ENCODE results near the gene CACNG3.
"Not testable (repeated sequence)": the region's sequence is repeated elsewhere in the genome, so short reads cannot be mapped to it uniquely, and the experiment has no call there.

The CACNG3 gene

DNA sequence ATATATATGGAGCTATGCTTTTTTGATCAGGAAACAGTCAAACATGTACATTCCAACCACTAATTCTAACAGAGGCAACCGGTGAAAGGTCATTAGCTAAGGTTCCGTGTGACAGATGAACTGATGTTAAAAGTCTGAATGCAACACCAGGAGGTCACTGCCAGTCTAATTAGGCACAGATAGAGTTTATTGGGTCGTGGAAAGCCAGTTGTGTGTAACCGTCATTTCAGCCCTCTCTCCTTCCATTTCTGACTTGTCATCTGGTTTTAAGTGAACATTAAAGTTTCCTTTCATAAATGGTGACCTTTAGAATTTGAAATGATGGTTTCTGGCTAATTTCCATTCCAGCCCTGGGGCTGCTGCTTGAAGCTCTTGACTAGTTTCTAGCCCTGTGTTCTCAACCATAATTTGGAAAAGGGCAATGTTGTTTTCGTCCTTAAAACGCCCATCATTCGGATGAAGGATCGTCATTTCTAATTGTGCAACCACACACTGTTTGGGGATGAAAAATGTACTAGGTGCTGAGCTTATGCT lies 23.9 kb downstream of the CACNG3 start:
- no peak for DNase-seq (ENCODE audit: low spot score)

DNA sequence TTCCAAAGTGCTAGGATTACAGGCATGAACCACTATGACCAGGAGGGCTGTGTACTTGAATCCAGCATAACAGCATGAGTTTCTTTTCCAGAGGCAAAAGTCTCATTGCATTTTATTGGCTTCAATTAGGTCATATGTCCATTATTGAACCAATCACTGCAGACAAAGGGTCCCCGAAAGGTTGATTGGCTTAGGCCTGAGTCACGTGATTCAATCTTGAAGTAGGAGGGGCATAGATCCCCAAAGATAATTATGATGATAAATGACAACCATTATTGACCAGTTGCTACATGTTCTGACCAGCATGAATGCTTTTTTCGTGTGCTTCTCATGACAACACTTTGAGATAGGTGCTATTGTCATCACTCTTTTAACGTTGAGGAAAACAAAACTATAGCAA lies 25.3 kb downstream of the CACNG3 start:
- DNase-seq (ENCODE audit: low spot score), result no peak

DNA sequence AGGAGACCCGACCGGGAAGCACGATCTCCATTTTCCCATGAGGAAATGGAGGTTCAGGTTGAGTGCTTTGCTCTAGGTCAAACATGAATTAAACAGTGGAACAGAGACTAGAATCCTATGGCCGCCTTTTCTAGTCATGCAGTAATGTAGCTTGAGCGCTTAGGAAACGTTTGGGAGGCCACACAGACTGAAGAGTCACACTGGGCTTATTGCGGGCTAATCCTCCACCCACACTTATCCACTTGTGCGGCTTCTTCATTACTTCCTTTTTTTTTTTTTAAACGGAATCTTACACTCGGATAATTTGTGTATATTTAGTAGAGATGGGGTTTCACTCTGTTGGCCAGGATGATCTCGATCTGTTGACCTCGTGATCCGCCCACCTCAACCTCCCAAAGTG lies 26.0 kb downstream of the CACNG3 start:
- no peak for DNase-seq (ENCODE audit: low spot score)

DNA sequence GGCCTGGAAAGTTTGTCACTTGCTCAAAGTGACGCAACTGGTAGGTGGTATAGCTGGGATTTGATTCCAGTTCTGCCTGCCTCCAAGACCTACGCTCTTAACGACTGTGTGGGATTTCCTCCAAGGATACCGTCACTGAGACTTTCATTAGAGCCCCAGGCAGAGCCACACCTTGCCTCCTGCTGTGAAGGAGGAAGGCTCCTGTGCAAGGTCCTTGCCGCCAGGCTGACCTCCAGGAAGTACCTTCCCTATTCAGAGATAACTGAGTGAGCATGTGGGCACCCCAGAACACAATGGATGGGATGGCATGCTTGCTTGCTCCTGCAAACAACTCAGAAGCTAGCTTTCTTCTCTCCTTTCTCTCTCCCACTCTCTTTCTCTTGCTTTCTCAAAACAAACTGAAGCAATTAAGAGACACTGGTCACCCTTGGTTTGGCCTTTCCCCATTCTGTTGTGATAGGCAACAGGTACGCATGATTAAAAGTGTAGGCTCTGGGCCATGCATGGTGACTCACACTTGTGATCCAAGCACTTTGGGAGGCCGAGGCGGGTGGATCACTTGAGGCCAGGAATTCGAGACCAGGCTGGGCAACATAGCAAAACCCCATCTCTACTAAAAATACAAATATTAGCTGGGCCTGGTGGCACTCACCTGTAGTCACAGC lies 30.7 kb downstream of the CACNG3 start:
- no peak for DNase-seq (ENCODE audit: low spot score)

DNA sequence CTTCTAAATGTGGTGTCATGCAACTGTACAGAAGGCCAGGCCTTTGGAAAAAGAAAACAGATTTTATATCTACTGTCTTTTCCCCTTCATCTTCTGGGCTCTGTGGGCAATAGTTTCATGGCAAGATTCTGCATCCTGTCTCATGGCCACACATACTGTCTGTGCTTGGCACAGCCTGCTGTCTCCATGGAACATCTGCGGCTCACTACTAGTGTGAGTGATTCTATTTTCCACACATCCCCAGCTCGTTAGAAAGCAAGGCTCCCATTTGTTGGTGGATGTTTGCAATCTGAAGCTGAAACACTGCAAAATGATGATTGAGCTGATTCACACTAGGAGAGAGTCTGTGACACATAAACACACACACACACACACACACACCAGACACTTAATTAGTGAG lies 32.4 kb downstream of the CACNG3 start:
- DNase-seq (ENCODE audit: low spot score), result no peak

DNA sequence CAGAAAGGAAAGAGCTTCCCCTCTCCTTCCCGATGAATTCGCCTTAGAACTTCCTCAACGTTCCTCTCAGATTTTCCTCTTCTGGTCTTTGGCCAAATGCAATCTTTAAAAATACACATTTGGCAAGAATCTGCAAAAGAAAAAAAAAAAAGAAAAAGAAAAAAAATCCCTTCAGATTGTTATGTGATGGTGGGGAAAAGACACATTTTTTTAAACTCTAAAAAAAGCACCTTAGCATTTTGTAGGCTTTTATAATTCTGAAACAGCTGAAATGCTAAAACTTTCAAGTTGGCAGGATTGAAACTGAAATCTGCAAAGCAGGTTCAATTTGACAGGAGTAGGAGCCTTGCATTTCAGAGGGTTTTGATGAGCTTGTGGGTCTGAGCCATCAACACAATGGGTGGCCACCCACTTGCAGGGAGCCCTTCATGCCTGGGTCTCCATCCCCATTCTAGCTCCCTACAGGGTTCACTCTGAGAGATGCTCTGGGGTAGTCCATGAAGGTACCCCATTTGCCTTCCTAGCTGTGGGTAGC lies 33.1 kb downstream of the CACNG3 start:
- no peak for DNase-seq (ENCODE audit: low spot score)

DNA sequence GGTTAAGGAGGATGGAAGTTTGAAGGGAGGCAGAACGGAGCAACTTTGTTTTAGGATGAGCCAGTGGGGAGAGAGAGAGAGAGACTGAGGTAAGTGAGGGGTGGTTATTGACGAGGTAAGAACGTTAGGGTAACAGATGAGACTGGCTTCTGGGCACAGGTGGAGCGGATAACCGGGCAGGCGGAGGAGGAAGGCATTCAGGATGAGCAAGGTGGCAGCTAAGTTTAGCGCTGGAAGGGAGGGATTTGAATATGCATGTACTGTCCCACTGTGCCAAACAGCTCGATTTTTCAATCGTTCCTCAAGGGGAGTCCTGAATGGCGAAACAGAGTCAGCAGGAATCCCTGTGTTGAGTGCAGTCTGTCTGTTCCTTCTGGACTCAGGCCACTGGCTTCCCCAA lies 35.8 kb downstream of the CACNG3 start:
- no peak for DNase-seq (ENCODE audit: low spot score)

DNA sequence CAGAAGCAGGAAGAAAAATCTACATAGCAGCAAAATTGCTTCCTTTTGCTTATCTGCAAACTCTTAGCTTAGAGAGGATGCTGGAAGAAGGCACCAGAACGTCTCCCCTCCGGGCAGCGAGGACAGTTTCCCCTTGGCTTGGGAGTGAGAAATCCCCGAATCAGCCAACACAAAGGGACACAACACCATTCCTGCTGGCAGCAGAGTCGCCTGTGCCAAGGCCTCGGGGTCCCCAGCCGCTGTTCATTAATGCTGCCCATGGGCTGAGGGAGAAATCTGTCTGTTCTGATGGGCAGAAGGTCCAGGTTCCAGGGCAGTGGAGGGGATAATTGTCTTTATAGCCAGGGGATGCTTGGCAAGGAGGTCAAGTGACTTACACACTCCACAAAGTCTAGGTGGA lies 38.0 kb downstream of the CACNG3 start:
- DNase-seq (ENCODE audit: low spot score), result no peak

DNA sequence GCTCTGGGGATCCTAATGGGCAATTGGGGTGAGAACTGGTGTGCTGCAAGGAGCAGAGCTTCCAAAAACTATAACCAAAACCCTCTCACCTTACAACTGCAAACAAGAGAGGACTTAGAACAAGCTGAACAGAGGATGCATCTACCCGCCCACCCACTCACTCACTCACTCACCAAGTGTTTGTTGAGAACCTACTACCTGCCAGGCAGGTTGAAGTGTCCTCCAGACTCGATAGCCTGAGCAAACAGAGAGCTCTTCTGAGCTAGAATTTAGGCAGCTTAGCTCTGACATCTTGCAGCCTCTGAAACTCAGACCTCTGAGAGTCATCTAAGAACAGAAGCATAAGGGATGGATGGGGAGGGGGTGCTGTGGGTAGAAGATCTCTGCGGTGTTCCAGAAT lies 41.2 kb downstream of the CACNG3 start:
- DNase-seq (ENCODE audit: low spot score), result no peak

DNA sequence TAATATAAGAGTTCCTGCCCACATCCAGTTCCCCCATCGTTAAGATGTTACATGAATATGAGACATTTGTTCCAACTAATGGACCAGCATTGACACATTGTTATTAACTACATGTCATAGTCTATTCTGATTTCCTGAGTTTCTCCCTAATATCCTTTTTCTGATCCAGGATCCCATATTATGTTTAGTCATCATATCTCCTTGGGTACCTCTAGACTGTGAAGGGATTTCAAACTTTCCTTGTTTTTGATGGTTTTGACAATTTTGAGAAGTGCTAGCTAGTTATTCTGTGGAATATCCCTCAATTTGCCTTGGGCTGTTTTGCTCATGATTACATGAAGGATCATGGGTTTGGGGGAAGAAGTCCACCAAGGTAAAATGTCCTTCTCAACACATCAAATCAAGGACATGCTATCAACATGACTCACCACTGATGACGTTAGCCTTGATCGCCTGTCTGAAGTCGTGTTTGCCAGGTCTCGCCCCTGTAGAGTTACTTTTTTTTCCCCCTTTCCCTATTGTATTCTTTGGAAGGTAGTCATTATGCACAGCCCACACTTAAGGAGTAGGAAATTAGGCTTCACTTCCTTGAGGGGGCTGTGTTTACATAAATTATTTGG lies 42.5 kb downstream of the CACNG3 start:
- no peak for DNase-seq (ENCODE audit: low spot score)

DNA sequence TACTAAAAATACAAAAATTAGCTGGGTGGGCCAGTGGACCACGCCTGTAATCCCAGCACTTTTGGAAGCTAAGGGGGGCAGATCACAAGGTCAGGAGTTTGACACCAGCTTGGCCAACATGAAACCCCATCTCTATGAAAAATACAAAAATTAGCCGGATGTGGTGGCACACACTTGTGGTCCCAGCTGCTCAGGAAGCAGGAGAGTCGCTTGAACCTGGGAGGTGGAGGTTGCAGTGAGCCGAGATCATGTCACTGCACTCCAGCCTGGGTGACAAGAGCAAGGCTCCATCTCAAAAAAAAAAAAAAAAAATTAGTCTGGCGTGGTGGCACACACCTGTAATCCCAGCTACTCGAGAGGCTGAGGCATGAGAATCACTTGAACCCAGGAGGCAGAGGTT lies 44.6 kb downstream of the CACNG3 start:
- DNase-seq (ENCODE audit: low spot score), result not testable (repeated sequence)

DNA sequence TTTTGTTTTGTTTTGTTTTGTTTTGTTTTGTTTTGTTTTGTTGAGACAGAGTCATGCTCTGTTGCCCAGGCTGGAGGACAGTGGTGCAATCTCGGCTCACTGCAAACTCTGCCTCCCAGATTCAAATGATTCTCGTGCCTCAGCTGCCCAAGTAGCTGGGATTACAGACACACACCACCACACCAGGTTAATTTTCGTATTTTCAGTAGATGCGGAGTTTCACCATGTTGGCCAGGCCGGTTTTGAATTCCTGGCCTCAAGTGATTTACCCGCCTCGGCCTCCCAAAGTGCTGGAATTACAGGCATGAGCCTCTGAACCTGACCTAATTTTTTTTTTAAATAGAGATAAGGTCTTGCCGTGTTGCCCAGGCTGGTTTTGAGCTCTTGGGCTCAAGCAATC lies 46.5 kb downstream of the CACNG3 start:
- DNase-seq (ENCODE audit: low spot score), result no peak

DNA sequence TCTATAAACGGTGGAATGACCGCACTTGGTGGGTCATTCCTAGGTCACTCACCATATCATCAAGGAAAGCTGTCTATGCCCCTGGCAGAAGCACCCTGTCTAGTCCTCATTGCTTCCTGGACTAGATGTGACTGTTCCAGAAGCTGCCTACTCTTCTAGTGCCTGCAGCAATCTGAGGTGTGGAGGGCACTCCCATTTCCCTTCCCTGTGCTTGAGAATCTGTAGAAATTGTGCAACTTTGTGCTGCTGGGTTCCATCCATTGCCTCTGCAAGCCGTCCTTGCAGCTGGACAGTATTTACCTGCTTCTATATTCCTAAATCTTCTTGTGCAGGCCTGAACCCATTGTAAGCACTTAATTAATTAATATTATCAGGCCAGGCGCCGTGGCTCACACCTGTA lies 52.1 kb downstream of the CACNG3 start:
- DNase-seq (ENCODE audit: low spot score), result no peak

DNA sequence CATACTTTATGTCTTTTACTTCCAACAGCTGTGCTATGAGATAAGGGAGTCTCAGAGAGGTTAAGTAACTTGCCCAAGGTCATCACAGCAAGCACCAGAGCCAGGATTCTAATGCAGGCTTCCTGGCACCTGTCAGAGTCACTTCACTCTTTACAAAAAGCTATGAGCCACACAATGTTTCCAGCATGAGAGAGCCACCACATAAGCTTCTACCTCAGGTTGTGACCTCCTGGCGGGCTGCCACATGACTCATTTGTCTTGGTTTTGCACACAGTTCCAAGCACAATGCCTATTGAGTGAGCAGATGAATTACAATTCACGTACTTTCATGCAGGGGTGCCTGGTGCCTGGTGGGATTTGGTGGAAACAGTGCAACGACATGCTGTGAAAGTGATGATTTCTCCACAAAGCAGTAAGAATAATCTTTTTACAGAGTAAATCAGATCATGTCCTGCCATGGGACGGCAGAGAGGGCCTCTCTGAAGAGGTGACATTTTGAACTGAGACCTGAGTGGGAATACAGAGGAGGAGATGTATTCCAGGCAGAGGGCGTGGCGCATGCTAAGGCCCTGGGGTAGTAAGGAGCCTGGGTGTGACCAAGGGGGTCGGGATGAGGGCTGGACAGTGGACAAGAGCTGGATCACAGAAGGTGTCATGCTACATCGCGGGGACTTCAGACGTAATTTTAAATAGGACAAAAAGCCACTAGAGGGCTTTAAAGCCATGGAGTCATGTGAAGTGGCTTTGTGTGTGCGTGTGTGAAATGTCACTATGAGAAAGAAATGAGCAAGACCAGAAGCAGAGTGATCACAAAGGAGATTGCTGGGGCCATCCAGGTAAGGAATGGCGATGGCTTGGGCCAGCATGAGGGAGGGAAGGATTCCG lies 53.4 kb downstream of the CACNG3 start:
- no peak for DNase-seq (ENCODE audit: low spot score)

DNA sequence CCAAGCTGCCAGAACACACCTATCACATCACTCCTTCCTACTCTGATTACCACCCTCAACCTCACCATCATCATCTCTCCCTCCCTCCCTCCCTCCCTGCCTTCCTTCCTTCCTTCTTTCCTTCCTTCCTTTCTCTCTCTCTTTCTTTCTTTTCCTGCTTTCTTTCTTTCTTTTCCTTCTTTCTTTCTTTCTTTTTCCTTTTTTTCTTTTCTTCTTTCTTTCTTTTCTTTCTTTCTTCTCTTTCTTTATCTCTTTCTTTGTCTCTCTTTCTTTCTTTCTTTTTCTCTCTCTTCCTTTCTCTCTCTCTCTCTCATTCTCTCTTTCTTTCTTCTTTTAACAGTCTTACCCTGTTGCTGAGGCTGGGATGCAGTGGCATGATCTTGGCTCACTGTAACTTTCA lies 59.2 kb downstream of the CACNG3 start:
- no peak for DNase-seq (ENCODE audit: low spot score)

DNA sequence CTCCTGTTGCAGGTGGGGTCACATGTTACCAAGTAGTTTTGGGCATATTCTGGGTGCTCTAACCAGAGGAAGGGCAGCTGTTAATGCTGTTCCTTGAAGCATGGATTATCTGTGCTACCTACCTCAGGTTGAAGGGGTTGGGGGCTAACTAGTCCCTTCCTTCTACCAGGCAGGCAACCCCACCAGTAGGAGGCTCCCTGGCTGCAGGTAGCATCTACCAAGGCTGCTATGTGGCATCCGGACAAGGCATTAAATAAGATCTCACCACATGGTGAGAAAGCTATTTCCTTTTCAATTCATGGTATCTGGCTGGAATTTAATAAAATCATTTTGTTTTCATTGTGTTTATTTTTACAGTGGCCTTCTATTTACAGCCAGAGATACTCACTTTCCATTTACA lies 62.5 kb downstream of the CACNG3 start:
- DNase-seq (ENCODE audit: low spot score), result no peak

DNA sequence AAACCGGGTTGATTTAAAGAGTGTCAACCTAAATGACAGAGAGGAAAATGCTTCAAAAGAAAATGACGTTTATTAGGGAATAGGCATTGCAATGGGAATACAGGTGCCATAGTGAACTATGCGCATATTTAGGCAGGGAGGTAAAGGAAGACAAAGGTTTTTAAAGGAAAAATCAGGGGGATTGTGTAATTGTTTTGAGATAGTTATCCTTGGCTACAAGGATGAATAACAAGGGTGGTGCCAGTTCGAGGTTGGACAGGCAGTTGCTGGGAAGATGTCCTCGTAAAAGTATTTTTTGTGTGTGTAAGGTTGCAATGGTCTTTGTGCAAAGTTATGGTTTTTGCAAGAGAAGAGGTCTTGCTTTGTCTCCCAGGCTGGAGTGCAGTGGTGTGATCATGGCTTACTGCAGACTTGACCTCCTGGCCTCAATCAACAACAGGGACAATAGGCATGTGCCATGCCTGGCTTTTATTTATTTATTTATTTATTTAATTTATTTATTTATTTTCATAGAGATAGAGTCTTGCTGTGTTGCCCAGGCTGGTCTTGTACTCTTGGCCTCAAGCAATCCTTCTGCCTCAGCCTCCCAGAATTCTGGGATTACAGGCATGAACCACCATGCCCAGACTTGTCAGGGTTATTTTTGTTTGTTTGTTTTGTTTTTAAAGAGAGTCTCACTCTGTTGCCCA lies 63.1 kb downstream of the CACNG3 start:
- DNase-seq (ENCODE audit: low spot score), result no peak

DNA sequence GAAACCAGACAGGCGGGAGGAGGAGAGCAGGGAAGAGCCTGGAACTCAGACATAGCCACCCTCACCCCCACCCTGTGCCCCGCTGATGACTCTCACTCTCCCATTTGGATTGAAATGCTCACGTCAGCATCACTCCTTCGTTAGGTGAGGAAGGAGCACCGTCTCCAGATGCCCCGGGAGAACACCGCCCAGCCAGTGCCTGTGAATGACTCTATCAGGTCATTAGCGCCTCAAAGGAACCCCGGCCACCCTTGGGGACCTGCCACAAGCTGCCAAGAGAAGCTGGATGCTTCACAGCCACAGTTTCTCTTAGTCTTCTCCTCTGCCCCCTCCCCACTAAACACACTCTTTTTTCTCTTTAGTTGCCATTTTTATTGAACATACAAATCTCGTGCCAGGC lies 66.0 kb downstream of the CACNG3 start:
- DNase-seq (ENCODE audit: low spot score), result no peak

DNA sequence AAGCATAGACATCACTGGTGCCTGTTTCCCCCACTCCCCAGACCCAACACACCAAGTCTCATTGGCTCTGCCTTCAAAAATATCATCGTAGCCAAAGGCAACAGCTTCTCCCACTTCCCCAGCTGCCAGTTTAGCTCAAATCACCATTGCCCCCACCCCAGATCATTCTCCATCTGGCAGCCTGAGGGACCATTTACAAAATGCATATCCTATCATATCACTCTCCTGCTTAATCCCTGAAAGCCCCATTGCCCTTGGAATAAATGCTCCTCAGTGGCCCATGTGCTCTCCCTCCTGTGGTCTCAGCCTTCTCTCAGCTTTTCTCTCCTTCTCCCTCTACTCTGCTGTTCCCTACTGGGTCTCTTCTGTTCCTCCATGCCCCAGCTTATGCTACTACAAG lies 68.3 kb downstream of the CACNG3 start:
- DNase-seq (ENCODE audit: low spot score), result no peak

DNA sequence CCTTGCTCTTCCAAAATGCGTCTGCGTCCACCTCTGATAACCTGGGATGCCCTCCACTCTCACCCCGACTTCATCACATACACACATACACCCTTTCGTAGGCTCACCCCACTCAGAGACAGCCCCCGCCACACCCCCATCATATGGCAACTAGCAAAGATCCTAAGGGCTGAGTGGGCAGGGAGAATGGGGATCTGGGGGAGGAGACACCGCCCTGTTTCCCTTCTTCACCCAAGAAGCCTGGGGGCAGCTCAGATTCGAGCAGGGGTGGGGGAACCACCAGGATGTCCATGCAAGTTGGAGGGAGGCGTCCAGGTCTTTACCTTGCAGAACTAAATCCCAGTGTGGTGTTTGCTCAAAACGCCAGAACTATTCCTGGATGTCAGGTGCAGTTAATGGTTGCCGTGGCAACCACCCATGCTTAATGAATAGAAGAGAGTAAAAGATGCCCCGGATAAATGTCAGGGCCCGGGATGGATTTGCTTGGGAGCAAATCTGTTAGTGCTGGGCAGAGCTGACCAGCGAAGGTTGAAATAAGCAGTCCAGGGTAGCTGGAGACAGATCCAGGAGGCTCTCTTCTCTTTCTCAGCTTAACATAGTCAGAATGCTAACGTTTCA lies 72.8 kb downstream of the CACNG3 start:
- DNase-seq (ENCODE audit: low spot score), result no peak

DNA sequence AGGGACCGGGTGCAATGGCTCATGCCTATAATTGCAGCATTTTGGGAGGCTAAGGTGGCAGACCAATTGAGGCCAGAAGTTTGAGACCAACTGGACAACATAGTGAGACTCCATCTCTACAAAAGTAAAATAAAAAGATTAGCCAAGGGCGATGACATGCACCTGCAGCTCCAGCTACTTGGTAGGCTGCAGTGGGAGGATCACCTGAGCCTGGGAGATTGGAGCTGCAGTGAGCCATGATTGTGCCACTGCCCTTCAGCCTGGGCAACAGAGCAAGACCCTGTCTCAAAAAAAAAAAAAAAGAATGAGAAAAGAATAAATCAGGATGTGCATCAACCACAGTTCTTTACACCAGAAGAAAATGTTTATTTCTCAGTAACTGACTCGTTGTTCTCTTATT lies 76.0 kb downstream of the CACNG3 start:
- no peak for DNase-seq (ENCODE audit: low spot score)

All from COLO829 (cell line).